NCI-H1930 (cell line): Measurements from ENCODE around the gene RFTN1.

Source experiments
- DNase-seq, 2 experiments: peaks; one replicate each; lab custom pipeline; 2025; lab: John Stamatoyannopoulos, UW

The RFTN1 gene

DNA sequence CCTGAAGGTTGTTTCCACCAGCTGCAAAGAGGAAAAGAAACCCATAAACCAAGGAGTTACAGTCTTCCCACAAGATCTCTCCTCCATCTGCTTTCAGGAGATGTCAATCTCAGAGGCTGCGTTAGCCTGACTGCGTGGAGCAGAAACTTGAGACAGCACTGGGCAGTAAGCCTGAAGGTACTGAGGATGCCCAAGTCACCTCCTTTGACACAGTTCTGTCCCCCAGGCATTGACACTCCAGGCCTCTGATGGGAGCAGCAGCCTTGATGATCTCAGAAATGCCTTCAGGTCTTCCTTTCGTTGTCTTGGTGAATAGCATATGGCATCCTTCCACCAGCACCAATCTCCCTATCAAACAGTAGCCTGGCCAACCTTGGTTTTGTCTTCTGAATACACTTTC is 159.2 kb downstream of the RFTN1 start:
- DNase-seq = no peak

DNA sequence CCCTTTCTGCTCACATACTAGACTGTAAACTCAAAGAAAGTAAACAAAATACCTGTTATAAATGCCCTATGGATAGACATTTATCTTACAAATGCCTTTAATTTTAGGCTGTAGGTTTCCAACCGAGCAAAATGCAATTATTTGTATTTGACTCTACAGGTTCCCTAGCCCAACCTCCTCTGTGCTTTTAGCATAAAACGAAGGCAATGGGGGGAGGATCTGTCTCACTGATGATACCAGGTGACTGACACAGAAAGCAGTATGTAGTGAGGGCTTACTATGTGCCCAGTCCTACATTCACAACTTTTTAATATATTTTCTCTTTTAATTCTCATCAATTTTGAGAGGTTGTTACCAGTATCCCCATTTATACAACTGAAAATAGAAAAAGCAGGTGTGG is 161.1 kb downstream of the RFTN1 start:
- DNase-seq = no peak

DNA sequence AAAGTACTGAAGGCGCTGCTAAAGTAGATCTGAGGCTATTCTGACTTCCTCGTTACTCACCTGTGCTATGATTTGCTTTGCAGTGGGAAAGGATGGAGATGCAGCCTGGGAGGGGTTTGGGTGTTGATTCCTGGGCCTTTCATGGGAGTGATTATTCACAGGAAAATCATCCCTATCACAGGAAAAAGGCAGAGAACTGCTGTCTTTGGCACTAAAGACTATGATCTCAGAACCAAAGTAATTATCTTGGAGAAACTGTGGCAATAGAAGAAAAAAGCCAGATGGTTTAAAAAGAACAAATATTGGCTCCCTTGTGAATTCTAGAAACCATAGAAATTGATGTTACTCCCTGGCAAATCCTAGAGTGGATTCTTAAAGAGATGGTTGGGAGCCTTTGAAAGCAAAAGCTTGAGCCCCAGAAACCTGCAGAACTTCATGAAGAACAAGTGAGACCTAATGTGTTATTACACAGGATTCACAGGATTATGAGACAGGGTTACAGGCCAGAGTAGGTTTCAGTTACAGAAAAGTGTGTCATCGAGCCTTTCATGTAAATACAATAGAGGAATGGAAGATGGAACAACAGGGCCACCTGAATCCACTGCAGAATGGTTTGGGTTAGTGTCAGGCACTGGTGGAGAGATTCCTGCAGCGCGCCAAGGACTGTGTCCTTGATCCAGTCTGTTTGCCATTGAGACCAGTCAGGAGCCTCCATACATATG is 162.7 kb downstream of the RFTN1 start:
- no peak for DNase-seq

DNA sequence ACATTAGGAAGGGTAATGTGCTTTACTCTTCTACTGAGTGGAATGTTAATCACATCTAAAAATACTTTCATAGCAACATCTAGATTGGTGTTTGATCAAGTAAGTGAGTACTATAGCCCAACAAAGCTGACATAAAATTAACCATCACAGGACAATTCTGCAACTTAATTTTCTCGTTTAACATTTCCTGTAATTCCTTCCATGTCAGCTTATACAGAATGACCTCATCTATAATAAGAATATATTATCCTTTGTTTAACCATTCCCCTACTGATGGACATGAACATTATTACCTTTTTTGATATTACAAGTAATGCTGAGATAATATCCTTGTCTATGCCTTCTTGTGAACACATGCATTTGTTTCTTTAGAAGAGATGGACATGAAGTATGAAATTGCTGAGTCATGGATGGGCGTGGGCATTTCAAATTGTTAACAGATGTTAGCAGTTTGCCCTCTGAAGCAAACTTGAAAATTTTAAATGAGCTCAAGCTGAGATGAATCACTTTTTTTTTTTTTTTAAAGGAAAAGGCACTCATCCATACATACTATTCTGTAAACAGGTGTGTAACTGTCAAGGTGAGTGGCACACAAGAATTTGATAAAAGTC is 163.4 kb downstream of the RFTN1 start:
- no peak for DNase-seq

DNA sequence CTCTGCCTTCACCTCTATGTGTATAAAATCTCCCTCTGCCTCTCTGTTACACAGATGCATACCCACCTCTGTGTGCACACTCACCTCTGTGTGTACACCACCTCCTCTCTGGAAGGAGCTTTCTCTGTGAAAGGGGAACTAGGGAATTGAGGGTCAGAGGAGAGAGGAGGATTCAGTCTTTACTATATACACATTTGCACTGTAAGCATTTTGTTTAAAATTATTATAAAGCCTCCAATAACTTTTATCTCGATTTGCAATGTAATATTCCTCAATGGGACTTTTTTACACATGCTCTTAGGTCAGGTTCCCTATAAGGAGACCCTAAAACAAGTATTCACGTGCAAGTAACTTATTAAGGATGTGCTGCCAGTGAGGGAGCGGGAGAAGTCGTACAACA is 166.0 kb downstream of the RFTN1 start:
- DNase-seq = no peak

DNA sequence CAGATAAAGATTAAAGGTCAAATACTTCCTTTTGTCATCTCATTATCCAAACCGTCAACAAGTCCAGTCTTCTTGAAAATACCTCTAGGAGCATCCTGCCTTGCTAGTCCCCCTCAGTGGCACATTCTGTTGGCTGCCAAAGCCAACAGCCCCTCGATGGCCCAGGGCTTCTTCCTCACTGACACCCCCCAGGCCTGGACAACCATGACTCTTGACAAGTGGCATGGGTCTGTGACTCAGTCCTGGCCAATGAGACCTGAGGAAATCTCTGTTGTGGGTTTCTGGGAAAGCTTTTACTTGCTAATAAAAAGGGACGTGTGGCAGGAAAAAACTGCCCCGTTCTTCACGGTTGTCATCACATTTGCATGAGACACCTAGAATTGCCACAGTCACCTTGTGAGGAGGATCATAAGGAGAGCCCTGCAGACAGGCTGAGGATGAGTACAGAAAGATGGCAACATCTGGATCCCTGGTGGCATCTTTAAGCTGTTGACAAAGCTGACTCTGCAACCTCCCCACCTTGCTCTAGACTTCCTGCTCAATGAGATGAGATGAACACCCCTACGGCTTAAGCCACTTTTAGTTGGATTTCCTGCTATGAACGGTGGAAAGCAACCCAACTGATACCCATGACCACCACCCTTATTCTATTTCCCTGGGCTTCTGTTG is 167.0 kb downstream of the RFTN1 start:
- no peak for DNase-seq

DNA sequence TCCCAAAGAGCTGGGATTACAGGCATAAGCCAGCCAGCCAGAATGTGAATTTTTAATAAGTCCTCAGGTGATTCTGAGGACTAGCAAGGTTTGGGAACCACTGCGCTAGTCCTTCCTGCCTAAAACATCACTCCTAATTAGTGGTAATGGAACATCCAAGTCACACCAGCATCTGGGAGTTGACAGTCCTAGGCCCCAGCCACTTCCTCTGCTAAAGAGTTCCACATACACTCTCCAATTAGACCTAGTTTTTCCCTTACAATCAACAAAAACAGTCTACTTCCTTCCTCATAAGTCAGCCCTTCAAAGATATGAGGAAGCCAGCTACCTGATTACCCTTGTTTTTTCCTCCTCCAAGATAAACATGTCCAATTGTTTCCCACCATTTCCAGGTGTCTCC is 170.4 kb downstream of the RFTN1 start:
- no peak for DNase-seq

DNA sequence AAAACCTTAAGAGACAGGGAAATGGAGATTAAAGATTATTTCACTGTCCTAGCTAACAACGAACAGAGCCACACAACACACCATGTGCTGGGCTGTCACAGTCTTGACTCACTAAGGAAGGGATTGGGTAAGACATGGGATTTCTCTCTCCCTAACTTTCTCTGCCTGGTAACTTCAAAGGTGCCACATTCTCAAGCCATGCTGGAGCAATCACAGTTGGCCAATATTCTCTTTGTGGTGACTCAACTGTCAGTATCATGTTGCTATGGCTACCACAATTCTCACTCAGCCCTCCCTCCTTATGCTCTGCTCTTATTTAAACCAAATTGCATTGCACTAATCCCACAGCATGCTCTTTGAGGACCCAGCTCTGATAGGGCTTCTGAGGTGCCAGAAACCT is 174.5 kb downstream of the RFTN1 start:
- no peak for DNase-seq

DNA sequence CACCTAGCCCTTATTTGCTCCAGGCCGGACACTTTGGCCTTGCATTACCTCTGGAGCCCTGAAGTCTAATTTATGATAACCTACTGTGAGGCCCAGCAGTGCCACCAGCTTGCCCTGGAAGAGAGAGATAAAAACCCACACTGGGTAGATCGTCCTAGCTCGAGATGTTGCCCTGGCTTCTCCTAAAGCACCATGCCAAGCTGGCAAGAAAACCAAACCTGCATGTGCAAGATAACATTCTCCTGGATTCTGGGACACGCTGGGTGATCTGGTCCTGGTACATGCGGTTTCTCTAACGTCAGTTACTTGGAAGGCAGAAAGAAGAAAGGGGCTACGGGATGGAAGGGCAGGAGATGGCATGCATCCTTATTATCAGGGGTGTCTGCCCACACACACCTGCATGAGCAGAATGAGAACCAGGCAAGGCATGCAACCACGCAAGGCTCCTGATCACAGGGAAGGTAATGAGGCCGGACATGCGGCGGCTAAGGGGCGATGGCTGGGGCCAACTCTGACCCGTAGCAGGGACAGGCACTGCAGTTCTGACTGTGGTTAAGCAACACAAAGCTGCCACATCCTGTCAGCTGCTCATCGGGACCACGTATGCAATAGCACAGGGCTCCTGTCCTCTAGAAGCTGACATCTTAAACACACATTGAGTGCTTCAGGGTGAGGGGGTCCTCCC is 175.5 kb downstream of the RFTN1 start:
- DNase-seq = no peak

DNA sequence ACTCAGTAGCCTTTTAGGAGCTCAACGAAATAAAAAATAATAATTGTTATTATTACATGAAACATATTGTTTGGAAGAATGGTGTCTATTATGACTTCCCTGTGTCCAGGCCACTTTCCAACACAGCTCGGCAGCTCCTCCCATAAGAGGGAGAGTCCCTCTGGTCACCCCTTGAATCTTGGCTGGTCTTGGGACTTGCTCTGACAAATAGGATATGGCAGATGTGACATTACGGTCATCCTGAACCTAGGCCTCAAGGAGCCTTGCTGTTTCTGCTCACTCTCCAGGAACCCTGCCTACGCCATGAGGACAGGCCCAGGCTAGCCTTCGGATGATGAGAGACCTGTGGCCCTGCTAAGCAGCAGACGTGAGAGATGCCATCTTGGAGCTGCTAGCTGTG is 176.7 kb downstream of the RFTN1 start:
- no peak for DNase-seq

DNA sequence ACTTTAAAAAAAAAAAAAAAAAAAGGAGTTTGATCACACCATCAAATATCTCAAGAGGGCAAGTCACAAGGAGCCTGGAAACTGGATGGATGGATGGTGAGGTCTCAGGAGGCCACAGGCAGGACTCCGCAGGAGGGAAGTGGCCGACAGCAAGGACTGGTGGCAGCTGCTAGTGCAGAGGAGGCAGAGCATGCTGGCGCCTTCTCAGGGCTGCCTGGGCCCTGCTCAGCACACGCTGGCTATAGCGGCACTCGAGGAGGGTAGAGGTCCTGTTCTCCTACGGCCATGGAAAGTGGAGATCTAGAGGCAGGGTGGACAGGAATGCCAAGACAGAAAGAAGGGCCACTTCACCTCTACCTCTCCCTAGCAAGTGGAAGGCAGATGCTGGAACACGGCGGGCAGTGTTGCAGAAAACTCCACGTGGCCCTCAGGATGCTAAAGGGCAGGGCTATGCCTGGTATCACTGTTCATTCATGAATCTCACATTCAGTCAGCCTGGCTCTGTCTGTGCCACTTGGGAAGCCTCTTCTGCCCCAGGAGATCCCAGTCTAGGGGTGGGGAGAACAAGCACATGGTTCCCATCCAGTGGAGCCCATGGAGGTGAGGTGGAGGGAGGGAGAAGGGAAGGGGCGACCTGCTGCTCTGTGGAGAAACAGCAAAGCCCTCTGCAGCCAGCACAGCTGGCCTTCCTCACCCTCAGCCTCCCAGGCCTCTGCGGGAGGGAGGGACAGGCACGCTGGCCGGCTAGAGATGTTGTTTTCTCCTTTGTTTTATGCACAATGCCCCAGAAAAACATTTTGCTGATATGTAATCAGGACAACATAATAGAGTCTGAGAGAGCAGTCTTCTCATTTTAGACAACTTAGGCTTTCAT is 177.5 kb downstream of the RFTN1 start:
- no peak for DNase-seq

DNA sequence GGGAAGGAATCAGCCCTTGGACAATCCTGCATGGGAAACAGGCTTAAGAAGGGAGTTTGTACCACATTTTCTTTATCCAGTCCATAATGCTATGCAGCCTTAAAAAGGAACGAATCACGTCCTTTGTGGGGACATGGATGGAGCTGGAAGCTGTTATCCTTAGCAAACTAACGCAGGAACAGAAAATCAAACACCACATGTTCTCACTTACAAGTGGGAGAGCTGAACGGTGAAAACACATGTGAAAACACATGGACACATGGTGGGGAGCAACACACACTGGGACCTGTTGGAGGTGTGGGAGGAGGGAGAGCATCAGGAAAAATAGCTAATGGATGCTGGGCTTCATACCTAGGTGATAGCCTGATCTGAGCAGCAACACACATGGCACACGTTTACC is 178.2 kb downstream of the RFTN1 start:
- no peak for DNase-seq

DNA sequence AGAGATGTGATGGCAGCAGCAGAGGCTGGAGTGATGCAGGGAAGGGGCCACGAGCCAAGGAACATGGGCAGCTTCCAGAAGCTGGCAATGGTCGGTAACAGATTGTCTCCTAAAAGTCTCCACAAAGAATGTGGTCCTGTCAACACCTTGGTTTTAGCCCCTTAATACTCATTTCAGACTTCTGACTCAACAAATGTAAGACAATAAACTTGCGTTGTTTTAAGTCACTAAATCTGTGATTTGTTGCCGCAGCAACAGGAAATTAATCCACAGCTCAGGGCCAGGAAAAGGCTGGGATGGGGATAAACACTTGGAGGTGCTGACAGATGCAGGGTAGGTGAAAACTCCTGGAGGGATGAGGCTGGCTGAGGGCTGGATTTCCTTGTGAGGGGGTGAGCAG is 178.6 kb downstream of the RFTN1 start:
- no peak for DNase-seq

DNA sequence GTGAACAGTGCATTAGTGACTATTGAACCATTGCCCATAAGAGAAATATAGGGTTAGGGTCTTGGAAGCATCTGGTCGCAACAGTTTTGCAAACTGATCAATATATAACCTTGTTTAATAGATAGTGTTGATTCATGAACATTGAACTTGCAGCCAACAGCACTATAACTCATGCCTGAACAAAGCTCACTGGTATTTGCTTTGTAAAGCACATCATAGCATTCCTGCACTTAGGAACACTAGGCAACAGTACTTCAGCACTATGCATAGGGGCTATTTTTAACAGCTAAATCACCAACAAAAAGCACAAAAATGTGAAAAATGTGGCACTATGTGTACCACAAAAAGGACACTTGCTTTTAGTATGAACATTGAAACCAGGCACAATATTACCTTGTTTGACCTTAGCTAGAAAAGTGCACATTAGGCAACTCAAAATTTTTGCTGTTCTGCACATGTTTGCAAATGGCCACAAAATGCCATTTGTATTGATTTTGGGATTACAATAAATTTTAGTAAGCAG is 180.5 kb downstream of the RFTN1 start:
- DNase-seq = no peak

DNA sequence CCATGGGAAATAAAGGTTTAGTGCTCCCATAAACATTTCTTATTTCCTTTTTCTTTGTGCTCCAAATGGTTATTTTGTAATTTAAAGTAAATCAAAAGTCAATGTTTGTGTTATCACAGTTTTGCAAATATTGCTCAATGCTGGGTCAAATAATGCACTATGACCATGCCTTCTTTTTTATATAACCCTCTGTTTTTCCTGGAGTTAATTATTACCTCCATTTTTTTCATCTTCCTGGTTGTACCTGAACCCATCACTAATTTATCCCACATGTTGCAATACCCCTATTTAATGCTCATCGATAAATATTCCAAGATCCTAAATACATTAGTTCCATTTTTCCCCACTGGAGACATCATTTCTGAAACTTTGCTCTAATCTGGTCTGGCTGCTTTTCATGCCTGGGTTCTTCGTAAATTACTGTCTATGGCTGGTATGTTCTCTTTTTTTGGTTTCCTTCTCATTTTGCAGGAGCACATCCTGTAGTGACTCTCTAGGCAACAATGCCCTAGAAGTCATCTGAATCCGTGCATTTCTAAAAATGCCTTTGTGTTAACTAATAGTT is 182.1 kb downstream of the RFTN1 start:
- no peak for DNase-seq

DNA sequence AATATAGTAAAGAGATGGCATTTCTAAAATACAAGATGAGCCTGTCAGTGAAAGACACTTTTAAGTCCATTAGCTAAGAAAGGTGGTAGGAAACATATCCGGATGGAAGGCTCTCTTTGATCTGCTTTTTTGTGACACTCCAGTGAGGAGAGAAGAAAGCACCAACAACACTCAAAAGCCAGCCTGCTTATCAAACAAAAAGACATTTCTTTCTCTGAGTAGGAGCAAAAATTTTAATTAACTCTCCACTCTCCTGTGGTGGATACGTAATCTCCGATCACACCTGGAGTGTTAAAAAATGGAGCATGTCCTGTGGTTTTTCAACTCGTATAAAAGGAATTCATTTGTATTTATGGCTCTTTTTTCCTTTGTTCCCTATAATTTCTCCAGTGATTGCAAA is 183.1 kb downstream of the RFTN1 start:
- no peak for DNase-seq

DNA sequence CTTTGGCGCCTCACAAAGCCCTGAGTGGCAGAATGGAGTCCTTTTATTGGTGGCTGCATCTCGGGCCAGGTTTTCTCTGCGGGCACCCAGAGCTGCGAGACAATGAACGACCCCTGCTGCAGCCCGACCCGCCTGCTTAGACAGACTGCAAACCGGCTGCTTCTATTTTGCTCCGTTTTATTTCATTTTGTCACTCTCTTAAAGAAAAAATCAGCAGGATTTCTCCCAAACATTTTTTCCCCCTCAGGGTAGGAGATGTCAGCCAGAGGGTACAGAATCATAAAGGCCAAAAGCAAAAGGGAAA is 183.7 kb downstream of the RFTN1 start:
- DNase-seq = no peak

DNA sequence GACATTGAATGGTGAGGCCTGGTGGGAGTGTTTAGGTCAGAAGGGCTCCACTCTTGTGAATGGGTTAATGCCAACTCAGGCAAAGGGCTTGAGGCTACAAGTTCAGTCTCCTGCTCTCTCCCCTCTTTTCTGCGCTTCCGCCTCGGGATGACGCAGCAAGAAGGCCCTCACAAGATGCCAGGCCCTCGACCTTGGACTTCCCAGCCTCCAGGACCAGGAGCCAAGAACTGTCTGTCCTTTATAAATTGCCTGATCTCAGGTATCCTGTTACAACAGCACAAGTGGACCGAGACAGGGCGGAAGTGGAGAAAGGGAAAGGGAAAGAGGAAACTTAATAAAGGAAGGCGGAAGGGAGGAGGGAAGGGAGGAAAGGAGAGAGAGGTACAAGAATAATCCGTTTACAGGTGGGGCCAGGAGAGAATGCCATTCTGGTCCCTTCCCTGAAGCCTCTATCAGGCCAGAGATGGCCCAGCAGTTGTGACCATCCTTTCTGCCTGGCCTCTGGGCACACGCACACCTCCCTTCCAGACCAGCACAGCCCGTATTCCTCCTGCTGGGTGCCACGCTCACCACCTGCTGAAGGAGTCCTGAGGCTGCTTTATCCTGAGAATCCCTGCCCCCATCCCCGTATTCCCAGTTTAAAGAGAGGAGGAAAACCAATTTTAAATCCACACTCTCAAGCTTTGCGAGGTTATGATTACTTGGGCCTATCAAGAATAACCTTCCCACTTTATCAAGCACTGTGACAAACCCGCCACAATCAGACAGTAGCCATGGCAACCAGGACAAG is 184.3 kb downstream of the RFTN1 start:
- no peak for DNase-seq

DNA sequence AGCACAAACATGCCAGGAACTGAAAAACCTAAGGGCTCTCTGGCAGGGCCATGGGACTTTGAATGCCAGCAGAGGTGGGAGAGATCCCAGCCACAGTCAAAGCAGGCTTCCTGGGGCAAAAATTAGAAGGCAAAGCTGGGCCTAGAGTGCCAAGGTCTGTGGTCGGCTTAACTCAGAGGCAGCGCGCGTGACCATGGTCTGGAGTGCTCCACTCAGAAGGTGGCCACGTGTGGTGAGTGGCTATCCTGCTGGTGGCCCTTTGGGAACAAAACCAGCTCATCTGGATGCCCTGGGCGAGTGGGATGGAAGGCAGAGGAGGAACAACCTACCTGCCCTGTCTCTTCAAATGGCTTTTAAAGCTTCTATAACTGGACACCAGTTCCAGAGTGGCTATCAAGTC is 185.4 kb downstream of the RFTN1 start:
- no peak for DNase-seq

DNA sequence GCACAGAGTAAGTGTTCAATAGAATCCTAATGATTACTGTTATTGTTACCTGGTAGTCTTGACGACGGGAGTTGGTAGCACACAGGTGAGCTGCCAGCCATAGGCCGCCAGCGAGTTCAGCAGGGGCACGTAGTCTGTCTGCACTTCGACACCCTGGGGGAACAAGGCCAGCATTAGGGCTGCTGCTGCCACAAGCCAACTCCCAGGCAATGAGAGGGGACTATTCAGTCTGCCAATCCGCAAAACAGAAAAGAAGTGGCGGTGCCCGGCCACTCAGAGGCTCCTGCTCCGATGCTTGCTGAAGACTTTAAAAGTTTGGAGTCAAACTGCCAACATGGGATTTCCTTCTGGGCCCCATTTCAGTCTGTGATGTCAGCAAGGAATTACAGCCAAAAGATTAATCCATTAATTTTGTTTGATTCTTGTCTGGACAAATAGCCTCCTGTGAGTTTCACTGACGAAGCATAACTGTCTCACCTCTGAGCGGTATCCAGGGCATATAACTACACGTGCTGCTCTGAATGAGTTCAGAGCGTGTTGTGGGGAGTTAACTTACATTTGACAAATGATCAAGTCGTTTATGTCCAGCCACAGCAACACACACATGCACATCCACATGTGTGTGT is 186.7 kb downstream of the RFTN1 start:
- DNase-seq = no peak
